HEK293 (cell line): ENCODE measurements around the gene SIGLEC5.

Experiments
- CTCF ChIP-seq: fragments of 450-650 bp; formaldehyde crosslinking; IDR thresholded peaks from 2 replicates; pipeline ENCODE4 v1.5.1; 2016; ENCODE audit warnings: missing biosample characterization, missing genetic modification characterization
- ZNF18 ChIP-seq: fragments of 450-650 bp; formaldehyde crosslinking; IDR thresholded peaks from 2 replicates; pipeline ENCODE4 v1.5.1; 2016; ENCODE audit warnings: missing biosample characterization, missing genetic modification characterization

GRCh38 chr19:51592521-51592920 is 37.7 kb downstream of the SIGLEC5 start:
- TF ChIP-seq CTCF = no peak
- no peak for TF ChIP-seq ZNF18 (tag by site-specific recombination)
